Lower lobe of right lung (tissue), 2 donors: ENCODE results near the gene PLEKHA1. TPM values are rescaled to one million over a fixed set of nuclear protein-coding genes. Genes with fewer than 3 reads are reported as not detected.

Experiments used
- ATAC-seq, 2 donors: fragments of 200-7000 bp; cut with Tn5 transposase; one replicate each; pipeline ENCODE4 v1.9.1; 2020 to 2022; ENCODE audit warnings: mild to moderate bottlenecking in 2 of 2, moderate library complexity in 2 of 2
- DNase-seq: peaks from one replicate; pipeline ENCODE4 v3.0.0-alpha.2; 2020
- H3K27ac ChIP-seq: fragments of 200-600 bp; one replicate; pipeline ENCODE4 v1.8.0; 2022
- H3K27me3 ChIP-seq: fragments of 200-600 bp; one replicate; pipeline ENCODE4 v1.8.0; 2022; ENCODE audit warnings: low read depth
- H3K36me3 ChIP-seq: fragments of 200-600 bp; one replicate; pipeline ENCODE4 v1.8.0; 2022; ENCODE audit warnings: mild to moderate bottlenecking
- H3K4me1 ChIP-seq: fragments of 200-600 bp; one replicate; pipeline ENCODE4 v1.8.0; 2022
- H3K4me3 ChIP-seq: fragments of 200-600 bp; one replicate; pipeline ENCODE4 v1.8.0; 2022; ENCODE audit warnings: mild to moderate bottlenecking
- H3K9me3 ChIP-seq: fragments of 200-600 bp; one replicate; pipeline ENCODE4 v1.8.0; 2022
- intact Hi-C: fragments of 100-400 bp; cut with DNase I; formaldehyde crosslinking; loops from one replicate; pipeline ENCODE4 v1.11.0; 2022
- total RNA-seq: library from RNA; stranded (reverse); fragmentation: NEBNext Ultra II Directional; extraction: Animal tissue kit (Norgen Biotek cat#: 25700); gene quantifications from one replicate; pipeline ENCODE4 v1.2.1, GENCODE V29; 2021
- TF ChIP-seq, protein P1 (sequence below): fragments of 200-600 bp; IDR thresholded peaks from one replicate; pipeline ENCODE4 v1.8.0; 2022; ENCODE audit warnings: antibody characterized with exemption, mild to moderate bottlenecking
- donor health status: DM: no; HTN: yes; CAD: no; lungs with severe emphysema.

PLEKHA1 gene
- total RNA-seq, 1 donor from 2014 or later = 46.1 TPM

DNA sequence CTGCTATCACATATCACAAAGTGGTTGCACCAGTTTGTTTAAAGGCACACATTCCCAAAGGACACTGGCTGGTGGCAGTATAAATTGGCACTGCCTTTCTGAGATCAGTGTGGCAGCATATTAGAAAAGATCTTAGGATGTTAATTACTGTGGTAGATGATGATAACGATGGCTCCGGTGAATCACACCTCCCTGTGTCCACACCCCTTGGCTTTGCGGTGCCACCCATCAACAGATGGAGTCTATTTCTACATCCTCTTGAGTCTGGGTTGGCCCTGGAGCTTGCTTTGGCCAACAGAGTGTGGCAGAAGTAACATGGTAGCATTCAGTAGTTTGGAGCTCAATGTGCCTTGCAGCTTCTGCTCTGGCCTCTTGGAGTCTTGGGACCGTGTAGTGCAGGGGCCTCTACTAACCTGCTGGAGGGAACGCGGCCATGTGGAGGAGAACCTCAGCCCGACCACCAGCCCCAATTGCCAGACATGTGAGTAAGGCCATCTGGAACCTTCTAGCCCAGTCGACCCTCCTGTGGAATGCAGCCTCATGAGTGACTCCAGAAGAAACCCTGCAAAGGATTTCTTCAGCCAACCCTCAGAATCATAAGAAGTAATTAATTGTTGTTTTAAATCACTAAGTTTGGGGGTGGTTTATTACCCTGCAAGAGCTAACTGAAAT, 27.2 kb upstream of the PLEKHA1 start:
- DNase-seq = no peak
- H3K4me3 ChIP-seq = no peak overlapping the region
- ATAC-seq = no peak
- no peaks in the 10 kb centered on the region for H3K36me3 ChIP-seq
- TF ChIP-seq, protein P1, sequence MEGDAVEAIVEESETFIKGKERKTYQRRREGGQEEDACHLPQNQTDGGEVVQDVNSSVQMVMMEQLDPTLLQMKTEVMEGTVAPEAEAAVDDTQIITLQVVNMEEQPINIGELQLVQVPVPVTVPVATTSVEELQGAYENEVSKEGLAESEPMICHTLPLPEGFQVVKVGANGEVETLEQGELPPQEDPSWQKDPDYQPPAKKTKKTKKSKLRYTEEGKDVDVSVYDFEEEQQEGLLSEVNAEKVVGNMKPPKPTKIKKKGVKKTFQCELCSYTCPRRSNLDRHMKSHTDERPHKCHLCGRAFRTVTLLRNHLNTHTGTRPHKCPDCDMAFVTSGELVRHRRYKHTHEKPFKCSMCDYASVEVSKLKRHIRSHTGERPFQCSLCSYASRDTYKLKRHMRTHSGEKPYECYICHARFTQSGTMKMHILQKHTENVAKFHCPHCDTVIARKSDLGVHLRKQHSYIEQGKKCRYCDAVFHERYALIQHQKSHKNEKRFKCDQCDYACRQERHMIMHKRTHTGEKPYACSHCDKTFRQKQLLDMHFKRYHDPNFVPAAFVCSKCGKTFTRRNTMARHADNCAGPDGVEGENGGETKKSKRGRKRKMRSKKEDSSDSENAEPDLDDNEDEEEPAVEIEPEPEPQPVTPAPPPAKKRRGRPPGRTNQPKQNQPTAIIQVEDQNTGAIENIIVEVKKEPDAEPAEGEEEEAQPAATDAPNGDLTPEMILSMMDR = no peak
- H3K27ac ChIP-seq = no peak overlapping the region
- no peaks in the 10 kb centered on the region for H3K27me3 ChIP-seq
- no peaks in the 10 kb centered on the region for H3K9me3 ChIP-seq
- intact Hi-C loops = no loop called here
- no peaks in the 10 kb centered on the region for H3K4me1 ChIP-seq

DNA sequence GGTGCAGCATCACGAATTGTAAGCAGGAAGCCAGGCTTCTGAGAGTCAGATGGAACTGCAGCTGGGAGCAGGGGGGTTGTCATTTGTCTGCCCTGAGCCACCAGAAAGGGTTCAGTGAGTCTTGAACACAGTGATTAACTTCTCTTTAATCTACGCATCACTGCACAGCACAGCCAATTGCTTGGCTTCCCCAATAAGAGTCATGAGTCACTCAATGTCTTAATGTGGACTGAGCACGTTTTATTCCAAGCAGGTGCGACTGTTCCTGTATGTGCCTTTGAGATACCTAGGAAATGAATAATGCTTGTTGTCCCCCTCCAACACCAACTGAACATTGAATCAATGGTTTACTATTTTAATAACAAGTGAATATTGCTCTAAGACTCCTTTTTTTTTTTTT, 26.0 kb upstream of the PLEKHA1 start:
- Histone ChIP-seq H3K36me3 (no peaks in the 10 kb centered on the region), H3K9me3 (no peaks in the 10 kb centered on the region), H3K27ac (no peak overlapping the region), H3K4me1 (no peaks in the 10 kb centered on the region), H3K4me3 (no peak overlapping the region), H3K27me3 (no peaks in the 10 kb centered on the region)
- TF ChIP-seq, protein P1 = no peak
- no peak for ATAC-seq
- no peak for DNase-seq
- intact Hi-C loops = no loop called here

DNA sequence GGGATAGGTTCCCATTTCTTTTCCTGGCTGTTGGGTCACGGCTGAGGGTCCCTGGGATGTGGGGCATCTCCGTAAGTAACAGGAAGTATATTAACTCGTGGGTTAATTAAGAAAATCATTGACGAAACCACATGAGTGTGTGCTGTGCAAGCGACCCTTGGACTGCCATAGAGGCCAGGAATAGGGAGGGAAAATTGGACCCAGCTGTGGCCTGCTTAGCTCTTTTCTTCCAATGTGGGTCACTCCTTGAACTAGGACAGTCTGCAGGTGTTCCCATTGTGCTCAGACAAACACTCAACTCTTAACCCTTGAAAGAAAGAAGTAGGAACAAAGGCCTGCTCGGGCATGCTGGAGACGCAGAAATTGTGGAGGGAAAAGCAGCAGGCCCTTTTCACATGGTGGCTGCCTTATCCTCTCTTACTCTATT, 25.6 kb upstream of the PLEKHA1 start:
- DNase-seq (no peak), ATAC-seq (no peak)
- intact Hi-C loops = no loop called here
- Histone ChIP-seq H3K27me3 (no peaks in the 10 kb centered on the region), H3K4me3 (no peak overlapping the region), H3K27ac (no peak overlapping the region), H3K36me3 (no peaks in the 10 kb centered on the region), H3K4me1 (no peaks in the 10 kb centered on the region), H3K9me3 (no peaks in the 10 kb centered on the region)
- TF ChIP-seq, protein P1 = no peak

- H3K4me1 ChIP-seq = no peaks in the 10 kb centered on the region
- ATAC-seq = no peak
- TF ChIP-seq, protein P1 = no peak
- H3K4me3 ChIP-seq = no peak overlapping the region
- no peak overlapping the region for H3K27ac ChIP-seq
- no peak for DNase-seq
- intact Hi-C loops = no loop called here
- H3K9me3 ChIP-seq = no peaks in the 10 kb centered on the region
- no peaks in the 10 kb centered on the region for H3K27me3 ChIP-seq
- H3K36me3 ChIP-seq = no peaks in the 10 kb centered on the region
Measured at GRCh38 chr10:122349758-122350369, 24.6 kb upstream of the PLEKHA1 start.

GRCh38 chr10:122350893-122351292, 23.6 kb upstream of the PLEKHA1 start:
- H3K36me3 ChIP-seq = no peaks in the 10 kb centered on the region
- no peaks in the 10 kb centered on the region for H3K4me1 ChIP-seq
- no peak overlapping the region for H3K27ac ChIP-seq
- H3K27me3 ChIP-seq = no peaks in the 10 kb centered on the region
- no peak for DNase-seq
- intact Hi-C loops = no loop called here
- TF ChIP-seq, protein P1 = no peak
- H3K9me3 ChIP-seq = no peaks in the 10 kb centered on the region
- H3K4me3 ChIP-seq = no peak overlapping the region
- ATAC-seq = no peak
